CD14-positive monocyte (primary cell): ENCODE data around the gene P2RX6. TPM values are rescaled to one million over a fixed set of nuclear protein-coding genes. Genes with fewer than 3 reads are reported as not detected.
A peak's percentile ranks its signal among the peaks of the same experiment; 100 is the strongest.
"Not testable (repeated sequence)": the region's sequence is repeated elsewhere in the genome, so short reads cannot be mapped to it uniquely, and the experiment has no call there.

ENCODE experiments used
- DNase-seq, 3 donors: peaks; one replicate each; pipeline ENCODE4 v3.0.0-alpha.2; 2011 to 2022
- H2AFZ ChIP-seq: 2 replicates; pipeline ENCODE4 v1.6.0; 2012; ENCODE audit warnings: mild to moderate bottlenecking, low read depth, low read length, inconsistent platforms; ENCODE audit not compliant: insufficient read depth, poor library complexity, severe bottlenecking
- H3K27ac ChIP-seq, 2 donors: 1 replicate in 1 of 2; 2 replicates in 1 of 2; pipeline ENCODE4 v1.5.1; 2012 to 2013; ENCODE audit warnings: low read length in 2 of 2, control low read depth in 1 of 2, inconsistent platforms in 1 of 2, low read depth in 1 of 2, mild to moderate bottlenecking in 1 of 2
- H3K27me3 ChIP-seq, 2 donors: one replicate each; pipeline versions ENCODE4 v1.6.0 to v1.6.1; 2011 to 2013; ENCODE audit warnings: low read length in 2 of 2; ENCODE audit not compliant: control insufficient read depth in 2 of 2, insufficient read depth in 2 of 2
- H3K36me3 ChIP-seq, 2 donors: replicated peaks in 1 of 2; 1 replicate in 1 of 2; 2 replicates in 1 of 2; pipeline versions ENCODE4 v1.5.1 to v1.6.1; 2012 to 2013; ENCODE audit warnings: low read length in 2 of 2, control low read depth in 1 of 2, inconsistent platforms in 1 of 2, mild to moderate bottlenecking in 1 of 2; ENCODE audit not compliant: insufficient read depth in 2 of 2, control insufficient read depth in 1 of 2
- H3K4me1 ChIP-seq, 2 donors: 1 replicate in 1 of 2; 2 replicates in 1 of 2; pipeline versions ENCODE4 v1.5.1 to v1.6.1; 2012 to 2013; ENCODE audit warnings: low read length in 2 of 2, control low read depth in 1 of 2, inconsistent platforms in 1 of 2, mild to moderate bottlenecking in 1 of 2, moderate library complexity in 1 of 2; ENCODE audit not compliant: insufficient read depth in 2 of 2, control insufficient read depth in 1 of 2
- H3K4me2 ChIP-seq: replicated peaks from 2 replicates; pipeline ENCODE3; 2012; ENCODE audit warnings: low read length, moderate library complexity, mild to moderate bottlenecking; ENCODE audit not compliant: poor library complexity, severe bottlenecking; ENCODE audit errors: extremely low read depth
- H3K4me3 ChIP-seq, 3 experiments: fragments of 200-600 bp in 1 of 3; sonication (generic) in 1 of 3; replicated peaks in 1 of 3; 1 replicate in 2 of 3; 2 replicates in 1 of 3; pipeline ENCODE4 v1.5.1; 2011 to 2013; ENCODE audit warnings: low read length in 3 of 3, mild to moderate bottlenecking in 3 of 3, control low read depth in 2 of 3, low read depth in 2 of 3, inconsistent platforms in 1 of 3, moderate library complexity in 1 of 3
- H3K79me2 ChIP-seq: 2 replicates; pipeline ENCODE4 v1.6.0; 2012; ENCODE audit warnings: mild to moderate bottlenecking, control low read depth, inconsistent platforms, low read length, moderate library complexity; ENCODE audit not compliant: insufficient read depth
- H3K9ac ChIP-seq: 2 replicates; pipeline ENCODE4 v1.6.0; 2017; ENCODE audit warnings: low read length, mild to moderate bottlenecking; ENCODE audit not compliant: insufficient read depth, poor library complexity, severe bottlenecking
- H3K9me3 ChIP-seq, 2 donors: replicated peaks in 1 of 2; 1 replicate in 1 of 2; 2 replicates in 1 of 2; pipeline versions ENCODE4 v1.5.1 to v1.6.1; 2012 to 2013; ENCODE audit warnings: low read length in 2 of 2, control low read depth in 1 of 2; ENCODE audit not compliant: control insufficient read depth in 1 of 2, insufficient read depth in 1 of 2
- H4K20me1 ChIP-seq: 2 replicates; pipeline ENCODE4 v1.6.0; 2012; ENCODE audit warnings: mild to moderate bottlenecking, low read length, control low read depth, moderate library complexity; ENCODE audit not compliant: insufficient read depth
- H3K27ac Mint-ChIP-seq, 7 donors: one replicate each; pipeline ENCODE4 v1.8.0; 2020; ENCODE audit warnings: mild to moderate bottlenecking in 7 of 7, mixed read lengths in 7 of 7, moderate library complexity in 6 of 7, inconsistent platforms in 2 of 7
- H3K27me3 Mint-ChIP-seq, 3 donors: one replicate each; pipeline ENCODE4 v1.8.0; 2021 to 2022; ENCODE audit warnings: low read depth in 3 of 3, mild to moderate bottlenecking in 3 of 3, mixed read lengths in 3 of 3, moderate library complexity in 3 of 3, inconsistent platforms in 1 of 3
- H3K36me3 Mint-ChIP-seq, 2 donors: one replicate each; pipeline ENCODE4 v1.8.0; 2020; ENCODE audit warnings: mixed read lengths in 2 of 2, inconsistent platforms in 1 of 2, mild to moderate bottlenecking in 1 of 2
- H3K4me1 Mint-ChIP-seq: one replicate; pipeline ENCODE4 v1.8.0; 2020; ENCODE audit warnings: mild to moderate bottlenecking, mixed read lengths
- H3K4me3 Mint-ChIP-seq, 2 donors: one replicate each; pipeline ENCODE4 v1.8.0; 2020; ENCODE audit warnings: mild to moderate bottlenecking in 2 of 2, mixed read lengths in 2 of 2, moderate library complexity in 1 of 2
- H3K9me3 Mint-ChIP-seq, 7 donors: one replicate each; pipeline ENCODE4 v1.8.0; 2020 to 2022; ENCODE audit warnings: mixed read lengths in 7 of 7, mild to moderate bottlenecking in 6 of 7, moderate library complexity in 6 of 7, inconsistent platforms in 2 of 7
- CTCF ChIP-seq: fragments of 200-600 bp; IDR thresholded peaks from one replicate; pipeline ENCODE4 v1.8.0; 2022; ENCODE audit warnings: antibody characterized with exemption, mild to moderate bottlenecking
- WGBS: methylation state at CpG from one replicate; pipeline ENCODE4 v1.1.5; 2013; ENCODE audit warnings: missing lambda C conversion rate; ENCODE audit not compliant: insufficient coverage; 5-methylcytosine and 5-hydroxymethylcytosine counted together
- intact Hi-C, 2 donors: fragments of 100-400 bp; cut with micrococcal nuclease; formaldehyde crosslinking; loops; one replicate each; pipeline versions ENCODE4 v1.15.0 to v1.15.1; 2023
- polyA plus RNA-seq, 3 donors: library from polyadenylated mRNA; depleted of rRNA in 1 of 3; unstranded in 2 of 3; stranded (reverse) in 1 of 3; fragments of 300-500 nt in 2 of 3; fragments of >200 nt in 1 of 3; fragmentation: Illumina TruSeq in 2 of 3; gene quantifications; 1 replicate in 2 of 3; 2 replicates in 1 of 3; pipeline ENCODE4 v1.2.3, GENCODE V29; 2012 to 2021

Gene P2RX6
- polyA plus RNA-seq, 3 donors, result not detected

GRCh38 chr22:21055880-21056319 is 40.9 kb downstream of the P2RX6 start:
- WGBS, result 18% methylated on average over 4 of the region's 7 CpGs
- intact Hi-C loops, result no loop called here
- Mint-ChIP-seq H3K4me1 (peaks cover 12% of the 10 kb centered on the region), H3K36me3 (no peaks in the 10 kb centered on the region), H3K4me3 (peak overlapping the region in 1 of 2 donors; percentile 59), H3K27ac (peak overlapping the region in 1 of 7 donors; percentile 9), H3K9me3 (no peaks in the 10 kb centered on the region), H3K27me3 (peaks cover 13 to 25% (median 15%) of the 10 kb centered on the region in 3 donors)
- Histone ChIP-seq H3K9me3 (no peaks in the 10 kb centered on the region), H3K4me1 (peaks cover 4 to 8% of the 10 kb centered on the region in 2 donors), H3K27me3 (peaks cover 0 to 10% of the 10 kb centered on the region in 2 donors), H3K4me3 (no peak overlapping the region), H2AFZ (peak overlapping the region; percentile 46), H3K9ac (no peak overlapping the region), H3K27ac (no peak overlapping the region), H3K36me3 (no peaks in the 10 kb centered on the region), H3K79me2 (no peaks in the 10 kb centered on the region), H4K20me1 (no peaks in the 10 kb centered on the region), H3K4me2 (peak overlapping the region; percentile 39)
- peak in 1 of 3 donors; percentile 10 for DNase-seq
- no peak for TF ChIP-seq CTCF

GRCh38 chr22:21060363-21060762 is 45.4 kb downstream of the P2RX6 start:
- H3K36me3 Mint-ChIP-seq, H3K4me1 ChIP-seq, H3K4me2 ChIP-seq, H3K27ac Mint-ChIP-seq, H3K9me3 ChIP-seq, H3K9ac ChIP-seq, H3K79me2 ChIP-seq, DNase-seq, H4K20me1 ChIP-seq, H3K9me3 Mint-ChIP-seq, H3K4me3 Mint-ChIP-seq, intact Hi-C loops, H3K4me3 ChIP-seq, H3K36me3 ChIP-seq, H2AFZ ChIP-seq, H3K27ac ChIP-seq: not testable (repeated sequence)
- Mint-ChIP-seq H3K4me1 (peaks cover 12% of the 10 kb centered on the region), H3K27me3 (peaks cover 10 to 34% (median 18%) of the 10 kb centered on the region in 3 donors)
- WGBS, result no CpG with 5 or more reads among the region's 8 CpGs
- H3K27me3 ChIP-seq, result peaks cover 0 to 10% of the 10 kb centered on the region in 2 donors

- intact Hi-C loops, H3K36me3 ChIP-seq, H3K79me2 ChIP-seq, H3K4me1 Mint-ChIP-seq, H3K9me3 Mint-ChIP-seq, DNase-seq, H3K9me3 ChIP-seq, H2AFZ ChIP-seq, H3K36me3 Mint-ChIP-seq, H4K20me1 ChIP-seq, H3K4me2 ChIP-seq, H3K27ac Mint-ChIP-seq, H3K27ac ChIP-seq, H3K27me3 ChIP-seq, H3K9ac ChIP-seq, H3K4me3 ChIP-seq, H3K4me3 Mint-ChIP-seq, H3K4me1 ChIP-seq: not testable (repeated sequence)
- 98% methylated on average over 8 of the region's 18 CpGs for WGBS
- peaks cover 6 to 22% (median 10%) of the 10 kb centered on the region in 3 donors for H3K27me3 Mint-ChIP-seq
Observed at GRCh38 chr22:21061660-21062321, 46.8 kb downstream of the P2RX6 start.

- H3K4me3 ChIP-seq, H3K9ac ChIP-seq, H3K36me3 Mint-ChIP-seq, H2AFZ ChIP-seq, H4K20me1 ChIP-seq, H3K4me2 ChIP-seq, DNase-seq, H3K9me3 ChIP-seq, H3K27ac ChIP-seq, H3K4me1 ChIP-seq, H3K9me3 Mint-ChIP-seq, H3K79me2 ChIP-seq, H3K27me3 ChIP-seq, H3K4me3 Mint-ChIP-seq, H3K36me3 ChIP-seq, H3K4me1 Mint-ChIP-seq, H3K27ac Mint-ChIP-seq, intact Hi-C loops: not testable (repeated sequence)
- H3K27me3 Mint-ChIP-seq, result peaks cover 3 to 15% (median 7%) of the 10 kb centered on the region in 3 donors
- 89% methylated on average over 10 of the region's 11 CpGs for WGBS
Observed at GRCh38 chr22:21064425-21064824, 49.5 kb downstream of the P2RX6 start.
